GM19351 (cell line): ENCODE measurements around the gene ATAD3A.
"Not testable (repeated sequence)": the region's sequence is repeated elsewhere in the genome, so short reads cannot be mapped to it uniquely, and the experiment has no call there.

Experiments used
- ATAC-seq: cut with Tn5 transposase; IDR thresholded peaks from one replicate; pipeline ENCODE4 v1.9.1; 2021; ENCODE audit warnings: mild to moderate bottlenecking, moderate library complexity; ENCODE audit not compliant: unreplicated experiment

The ATAD3A gene

GRCh38 chr1:1489231-1489630, 22.7 kb upstream of the ATAD3A start:
- no peak for ATAC-seq

GRCh38 chr1:1489861-1490260, 22.1 kb upstream of the ATAD3A start:
- ATAC-seq: no peak

- no peak for ATAC-seq
Measured at GRCh38 chr1:1490633-1491230, 21.2 kb upstream of the ATAD3A start.

- no peak for ATAC-seq
Measured at GRCh38 chr1:1491601-1492000, 20.4 kb upstream of the ATAD3A start.

- not testable (repeated sequence) for ATAC-seq
Measured at GRCh38 chr1:1494311-1494710, 17.7 kb upstream of the ATAD3A start.

GRCh38 chr1:1495461-1495975, 16.4 kb upstream of the ATAD3A start:
- not testable (repeated sequence) for ATAC-seq

GRCh38 chr1:1504777-1505365, 7.1 kb upstream of the ATAD3A start:
- ATAC-seq: not testable (repeated sequence)

- ATAC-seq: not testable (repeated sequence)
Measured at GRCh38 chr1:1505366-1505798, 6.6 kb upstream of the ATAD3A start.

- ATAC-seq: not testable (repeated sequence)
Measured at GRCh38 chr1:1505801-1506200, 6.2 kb upstream of the ATAD3A start.

GRCh38 chr1:1507305-1507704, 4.7 kb upstream of the ATAD3A start:
- no peak for ATAC-seq

GRCh38 chr1:1508775-1509464, 3.0 kb upstream of the ATAD3A start:
- ATAC-seq: not testable (repeated sequence)

- ATAC-seq: not testable (repeated sequence)
Measured at GRCh38 chr1:1509465-1509850, 2.5 kb upstream of the ATAD3A start.

GRCh38 chr1:1510912-1511532, 940 bp upstream of the ATAD3A start:
- no peak for ATAC-seq

- ATAC-seq: not testable (repeated sequence)
Measured at GRCh38 chr1:1512425-1512824, 463 bp downstream of the ATAD3A start.

GRCh38 chr1:1513675-1514074, 1.7 kb downstream of the ATAD3A start:
- ATAC-seq: not testable (repeated sequence)

- not testable (repeated sequence) for ATAC-seq
Measured at GRCh38 chr1:1514376-1514775, 2.4 kb downstream of the ATAD3A start.

- ATAC-seq: not testable (repeated sequence)
Measured at GRCh38 chr1:1516923-1517322, 5.0 kb downstream of the ATAD3A start.

GRCh38 chr1:1517973-1518620, 6.1 kb downstream of the ATAD3A start:
- no peak for ATAC-seq

GRCh38 chr1:1518621-1519007, 6.7 kb downstream of the ATAD3A start:
- not testable (repeated sequence) for ATAC-seq

GRCh38 chr1:1519805-1520505, 8.0 kb downstream of the ATAD3A start:
- not testable (repeated sequence) for ATAC-seq
